SJCRH30 (cell line): ENCODE data around the gene MALT1. TPM values are rescaled to one million over a fixed set of nuclear protein-coding genes. Genes with fewer than 3 reads are reported as not detected.
"Not testable (repeated sequence)": the region's sequence is repeated elsewhere in the genome, so short reads cannot be mapped to it uniquely, and the experiment has no call there.

Experiments used
- DNase-seq, 2 experiments: peaks; one replicate each; pipeline ENCODE4 v3.0.0-alpha.2; 2015 to 2020
- H3K27ac ChIP-seq: fragments of 250-450 bp; sonication (Bioruptor Pico); 2 replicates; pipeline ENCODE4 v1.5.1; 2020; ENCODE audit warnings: mild to moderate bottlenecking, moderate library complexity
- H3K27me3 ChIP-seq: fragments of 250-450 bp; sonication (Bioruptor Pico); 2 replicates; pipeline ENCODE4 v1.5.1; 2020; ENCODE audit warnings: mild to moderate bottlenecking, moderate library complexity
- H3K36me3 ChIP-seq: fragments of 250-450 bp; sonication (Bioruptor Pico); 2 replicates; pipeline ENCODE4 v1.5.1; 2020; ENCODE audit warnings: mild to moderate bottlenecking, moderate library complexity
- H3K4me1 ChIP-seq: fragments of 250-450 bp; sonication (Bioruptor Pico); 2 replicates; pipeline ENCODE4 v1.5.1; 2020; ENCODE audit warnings: mild to moderate bottlenecking, moderate library complexity
- H3K4me3 ChIP-seq: fragments of 250-450 bp; sonication (Bioruptor Pico); 2 replicates; pipeline ENCODE4 v1.5.1; 2020; ENCODE audit warnings: mild to moderate bottlenecking, moderate library complexity
- H3K9me3 ChIP-seq: fragments of 250-450 bp; sonication (Bioruptor Pico); replicated peaks from 2 replicates; pipeline ENCODE4 v1.5.1; 2020; ENCODE audit warnings: mild to moderate bottlenecking, moderate library complexity
- total RNA-seq: library from RNA; depleted of rRNA; stranded (reverse); fragments of >200 nt; shearing (Covaris generic); gene quantifications from 2 replicates; pipeline ENCODE4 v1.2.3, GENCODE V29; 2014

The MALT1 gene
- total RNA-seq, 1 experiment from 2014 or later: 12.2 TPM

DNA sequence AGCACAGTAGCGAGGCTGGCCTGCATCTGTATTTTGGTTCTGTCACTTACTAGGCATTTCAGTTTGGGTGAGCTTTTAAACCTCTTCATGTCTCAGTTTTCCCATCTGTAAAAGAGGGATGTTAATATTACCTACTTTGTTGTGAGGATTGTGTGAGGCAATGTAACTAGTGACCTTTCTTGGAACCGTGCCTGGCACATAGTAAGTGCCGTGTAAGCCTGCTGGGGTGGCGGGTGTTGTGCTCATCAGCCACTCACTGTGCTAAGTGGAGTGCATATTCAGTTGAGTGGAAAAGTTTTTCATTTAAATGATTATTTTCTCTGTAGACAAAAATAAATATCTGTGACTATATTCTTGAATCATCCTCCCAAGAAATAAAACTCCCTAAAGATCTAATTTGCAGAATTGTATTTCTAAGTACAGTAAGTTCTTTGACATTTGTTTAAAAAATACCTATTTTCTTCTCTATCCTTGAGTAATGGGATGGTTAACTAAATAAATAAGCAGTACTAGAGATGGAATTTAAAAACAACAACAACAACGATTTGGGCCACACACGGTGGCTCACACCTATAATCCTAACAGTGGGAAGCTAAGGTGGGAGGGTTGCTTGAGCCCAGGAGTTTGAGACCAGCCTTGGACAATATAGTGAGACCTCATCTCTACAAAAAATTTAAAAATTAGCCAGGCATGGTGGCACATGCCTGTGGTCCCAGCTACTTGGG is 56.7 kb downstream of the MALT1 start:
- Histone ChIP-seq H3K4me3 (no peak overlapping the region), H3K27me3 (no peaks in the 10 kb centered on the region), H3K4me1 (no peaks in the 10 kb centered on the region), H3K9me3 (no peaks in the 10 kb centered on the region), H3K36me3 (no peaks in the 10 kb centered on the region), H3K27ac (no peak overlapping the region)
- DNase-seq: no peak

DNA sequence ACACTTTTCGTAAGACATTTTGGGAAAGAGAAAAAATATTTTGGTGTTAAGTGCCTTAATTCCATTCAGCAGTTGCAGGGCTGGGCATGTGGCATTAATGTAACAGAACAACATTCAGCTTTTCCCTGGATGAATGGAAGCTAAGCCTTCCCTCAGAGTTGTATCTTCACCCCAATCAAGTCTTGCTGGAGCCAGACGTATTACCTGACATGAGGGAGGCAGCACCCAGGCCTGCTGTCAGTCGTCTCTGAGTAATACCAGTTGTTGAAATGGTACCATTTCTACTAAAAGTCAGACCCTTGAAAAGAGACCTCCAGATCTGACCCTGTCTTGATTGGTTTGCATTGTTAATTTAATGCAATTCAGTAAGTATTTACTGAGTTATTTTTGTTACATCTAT is 57.5 kb downstream of the MALT1 start:
- Histone ChIP-seq H3K27ac (no peak overlapping the region), H3K27me3 (no peaks in the 10 kb centered on the region), H3K4me1 (no peaks in the 10 kb centered on the region), H3K4me3 (no peak overlapping the region), H3K36me3 (no peaks in the 10 kb centered on the region), H3K9me3 (no peaks in the 10 kb centered on the region)
- DNase-seq: no peak

DNA sequence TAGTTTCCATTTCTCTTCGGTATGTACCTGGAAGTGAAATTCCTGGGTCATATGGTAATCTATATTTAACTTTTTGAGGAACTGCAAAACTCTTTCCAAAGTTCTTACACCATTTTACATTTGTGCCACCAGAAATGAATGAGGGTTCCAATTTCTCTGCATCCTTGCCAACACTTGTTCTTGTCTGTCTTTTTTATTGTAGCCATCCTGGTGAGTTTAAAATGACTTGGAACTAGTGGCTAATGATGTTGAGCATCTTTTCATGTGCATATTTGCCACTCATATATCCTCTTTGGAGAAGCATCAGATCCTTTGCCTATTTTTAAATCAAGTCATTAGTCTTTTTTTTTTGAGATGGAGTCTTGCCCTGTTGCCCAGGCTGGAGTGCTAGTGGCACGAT is 59.4 kb downstream of the MALT1 start:
- no peak for DNase-seq
- no peaks in the 10 kb centered on the region; the same call in 1 of the 2 replicates for H3K36me3 ChIP-seq
- no peak overlapping the region for H3K27ac ChIP-seq
- H3K4me1 ChIP-seq: no peaks in the 10 kb centered on the region
- H3K27me3 ChIP-seq: no peaks in the 10 kb centered on the region
- no peak overlapping the region for H3K4me3 ChIP-seq
- H3K9me3 ChIP-seq: no peaks in the 10 kb centered on the region

DNA sequence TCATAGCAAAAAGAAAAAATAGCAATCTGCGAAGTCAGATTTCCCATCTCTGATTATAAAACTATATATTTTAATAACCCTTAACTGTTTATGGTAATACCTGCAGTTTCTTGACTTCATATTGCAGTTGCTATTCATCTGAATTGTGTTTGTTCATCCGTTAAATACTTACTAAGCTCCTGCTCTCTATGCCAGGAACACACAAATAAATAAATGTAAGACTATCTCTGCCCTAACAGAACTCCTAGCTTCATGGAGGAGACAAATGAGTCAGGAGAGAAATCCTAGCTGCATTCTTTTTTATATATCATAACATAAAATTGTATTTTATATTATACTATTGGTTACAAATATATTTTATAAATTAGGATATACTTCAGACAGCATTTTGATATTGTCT is 61.2 kb downstream of the MALT1 start:
- no peaks in the 10 kb centered on the region for H3K27me3 ChIP-seq
- H3K4me3 ChIP-seq: no peak overlapping the region
- DNase-seq: no peak
- no peaks in the 10 kb centered on the region; the same call in 1 of the 2 replicates for H3K36me3 ChIP-seq
- no peaks in the 10 kb centered on the region for H3K9me3 ChIP-seq
- no peak overlapping the region for H3K27ac ChIP-seq
- H3K4me1 ChIP-seq: no peaks in the 10 kb centered on the region

DNA sequence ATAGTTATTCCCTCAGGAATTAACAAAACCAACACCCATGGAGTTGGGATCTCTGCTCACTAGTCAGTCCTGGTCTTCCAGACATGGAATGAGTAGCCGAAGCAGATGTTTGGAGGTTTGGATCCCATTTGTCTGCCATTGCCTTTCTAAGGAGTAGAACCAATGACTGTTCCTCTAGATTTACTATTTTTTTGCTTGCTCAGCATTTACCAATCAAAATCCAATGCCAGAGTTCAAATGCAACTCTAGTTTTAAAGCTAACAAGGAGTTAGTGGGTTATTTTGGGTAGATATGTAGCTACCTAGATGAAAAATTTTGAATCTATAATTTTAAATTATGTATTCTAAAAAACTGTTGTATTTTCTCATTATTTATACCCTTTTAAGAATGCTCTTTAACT is 62.6 kb downstream of the MALT1 start:
- H3K27ac ChIP-seq: no peak overlapping the region
- H3K27me3 ChIP-seq: no peaks in the 10 kb centered on the region
- no peak for DNase-seq
- no peaks in the 10 kb centered on the region; the same call in 1 of the 2 replicates for H3K36me3 ChIP-seq
- H3K4me3 ChIP-seq: no peak overlapping the region
- no peaks in the 10 kb centered on the region for H3K4me1 ChIP-seq
- no peaks in the 10 kb centered on the region for H3K9me3 ChIP-seq

DNA sequence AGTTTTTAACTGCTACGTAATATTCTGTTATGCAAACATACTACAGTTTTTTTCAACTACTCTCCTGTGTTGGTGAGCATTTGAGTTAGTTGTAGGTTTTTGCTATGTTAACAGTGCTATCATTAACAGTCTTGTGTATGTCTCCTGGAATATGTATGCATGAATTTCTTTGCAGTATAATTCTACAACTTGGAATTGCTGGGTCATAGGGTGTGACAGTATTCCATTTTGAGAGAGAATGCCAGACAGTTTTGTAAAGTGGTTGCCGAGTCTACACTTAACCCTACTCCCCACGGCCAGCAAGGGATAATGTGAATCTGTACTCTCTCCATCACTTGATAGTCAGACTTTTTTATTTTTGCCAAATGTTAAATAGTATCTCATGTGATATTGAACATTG is 67.1 kb downstream of the MALT1 start:
- Histone ChIP-seq H3K36me3 (peaks cover 2% of the 10 kb centered on the region; the same call in 1 of the 2 replicates), H3K4me3 (no peak overlapping the region), H3K4me1 (no peaks in the 10 kb centered on the region), H3K27me3 (no peaks in the 10 kb centered on the region), H3K9me3 (no peaks in the 10 kb centered on the region), H3K27ac (no peak overlapping the region)
- DNase-seq: no peak

DNA sequence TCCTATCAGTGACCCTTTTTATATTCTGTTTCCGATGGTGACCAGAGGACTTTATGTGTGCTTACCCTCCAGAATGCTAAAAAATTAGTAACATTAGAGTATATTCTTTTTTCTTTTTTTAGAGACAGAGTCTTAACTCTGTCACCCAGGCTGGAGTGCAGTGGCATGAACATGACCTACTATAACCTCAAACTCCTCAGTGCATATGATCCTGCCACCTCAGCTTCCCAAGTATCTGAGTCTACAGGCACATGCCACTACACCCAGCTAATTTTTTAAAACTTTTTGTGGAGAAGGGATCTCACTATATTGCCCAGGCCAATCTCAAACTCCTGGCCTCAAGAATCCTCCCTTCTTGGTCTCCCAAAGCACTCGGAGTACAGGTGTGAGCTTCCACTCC is 74.6 kb downstream of the MALT1 start:
- H3K4me3 ChIP-seq: no peak overlapping the region
- H3K27ac ChIP-seq: no peak overlapping the region
- no peaks in the 10 kb centered on the region for H3K9me3 ChIP-seq
- DNase-seq: no peak
- H3K27me3 ChIP-seq: no peaks in the 10 kb centered on the region
- no peaks in the 10 kb centered on the region for H3K4me1 ChIP-seq
- peaks cover 26% of the 10 kb centered on the region for H3K36me3 ChIP-seq

DNA sequence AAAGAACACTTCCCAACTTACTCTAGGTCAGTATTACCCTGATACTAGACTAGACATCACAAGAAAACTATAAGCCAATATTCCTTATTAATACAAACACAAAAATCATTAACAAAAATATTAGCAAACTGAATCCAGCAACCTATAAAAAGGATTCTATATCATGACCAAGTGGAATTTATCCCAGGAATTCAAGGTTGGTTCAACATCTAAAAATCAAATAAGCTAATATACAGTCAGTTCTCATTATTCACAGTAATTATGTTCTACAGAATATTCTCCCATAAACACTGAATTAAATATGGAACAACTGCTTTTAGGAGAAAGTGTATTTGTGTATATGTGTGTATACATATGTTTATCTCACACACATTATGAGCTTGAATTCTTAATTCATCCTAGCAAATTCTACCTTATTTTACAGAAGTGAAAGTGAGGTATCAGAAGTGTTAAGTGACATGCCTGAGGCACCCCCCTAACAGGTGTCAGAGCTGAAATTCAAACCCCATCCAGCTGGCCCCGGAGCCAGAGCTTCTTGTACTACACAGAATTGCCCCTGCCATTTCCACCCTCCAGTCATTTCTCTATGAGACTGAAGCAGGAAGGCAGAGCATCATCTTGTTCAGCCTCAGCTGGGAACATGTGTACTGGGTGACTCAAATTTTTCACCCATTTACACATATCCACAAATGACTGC is 77.8 kb downstream of the MALT1 start:
- H3K27ac ChIP-seq: no peak overlapping the region
- H3K9me3 ChIP-seq: no peaks in the 10 kb centered on the region
- H3K36me3 ChIP-seq: peaks cover 24% of the 10 kb centered on the region
- no peaks in the 10 kb centered on the region for H3K27me3 ChIP-seq
- H3K4me1 ChIP-seq: no peaks in the 10 kb centered on the region
- no peak for DNase-seq
- no peak overlapping the region for H3K4me3 ChIP-seq

DNA sequence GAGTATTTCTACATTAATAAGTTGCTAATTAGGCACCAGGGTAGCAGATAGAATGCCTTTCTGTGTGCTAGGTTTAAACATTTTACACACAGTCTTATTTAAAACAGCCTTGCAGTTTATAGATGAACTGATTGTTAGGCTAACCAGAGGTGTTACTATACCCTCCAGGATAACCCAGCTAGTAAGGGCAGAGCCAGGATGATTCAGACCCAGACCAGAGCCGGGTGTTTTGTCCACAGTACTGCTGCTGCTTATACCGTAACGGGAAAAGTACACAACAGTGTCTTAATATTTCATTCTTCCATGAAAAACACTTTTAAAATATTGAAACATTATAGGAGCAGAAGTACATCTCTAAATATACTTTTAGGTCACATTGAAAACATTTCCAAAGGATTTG is 82.7 kb downstream of the MALT1 start:
- no peaks in the 10 kb centered on the region for H3K9me3 ChIP-seq
- no peaks in the 10 kb centered on the region for H3K27me3 ChIP-seq
- no peak overlapping the region for H3K4me3 ChIP-seq
- H3K36me3 ChIP-seq: peaks cover 12% of the 10 kb centered on the region; the same call in 1 of the 2 replicates
- no peaks in the 10 kb centered on the region for H3K4me1 ChIP-seq
- no peak for DNase-seq
- no peak overlapping the region for H3K27ac ChIP-seq

DNA sequence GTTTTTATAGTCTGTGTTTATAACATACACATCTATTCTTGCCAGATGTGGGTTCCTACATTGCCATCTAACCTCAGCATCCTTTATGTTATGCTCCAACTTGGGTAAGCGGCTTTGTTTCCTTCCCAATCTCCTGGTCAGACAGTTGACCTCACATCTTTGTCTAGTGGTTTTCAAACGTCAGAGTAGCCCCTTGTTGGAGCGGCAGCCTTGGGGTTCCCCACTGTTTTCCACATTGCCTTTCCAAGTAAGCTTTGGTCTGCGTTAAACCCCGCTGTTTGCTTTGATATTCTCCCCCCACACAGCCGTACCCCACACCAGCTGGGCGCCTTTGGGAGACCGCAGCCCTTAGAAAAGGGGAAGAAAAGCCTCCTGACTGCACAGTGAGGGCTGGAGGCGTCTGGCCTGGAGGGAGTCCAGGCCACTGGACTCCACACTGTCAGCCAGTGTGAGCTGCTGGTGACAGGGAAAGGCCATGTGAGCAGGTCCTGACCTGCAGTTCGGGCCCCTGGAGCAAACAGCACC is 83.3 kb downstream of the MALT1 start:
- H3K27me3 ChIP-seq: no peaks in the 10 kb centered on the region
- no peaks in the 10 kb centered on the region for H3K4me1 ChIP-seq
- no peaks in the 10 kb centered on the region for H3K9me3 ChIP-seq
- peaks cover 7% of the 10 kb centered on the region; the same call in 1 of the 2 replicates for H3K36me3 ChIP-seq
- no peak overlapping the region for H3K27ac ChIP-seq
- H3K4me3 ChIP-seq: no peak overlapping the region
- DNase-seq: no peak

DNA sequence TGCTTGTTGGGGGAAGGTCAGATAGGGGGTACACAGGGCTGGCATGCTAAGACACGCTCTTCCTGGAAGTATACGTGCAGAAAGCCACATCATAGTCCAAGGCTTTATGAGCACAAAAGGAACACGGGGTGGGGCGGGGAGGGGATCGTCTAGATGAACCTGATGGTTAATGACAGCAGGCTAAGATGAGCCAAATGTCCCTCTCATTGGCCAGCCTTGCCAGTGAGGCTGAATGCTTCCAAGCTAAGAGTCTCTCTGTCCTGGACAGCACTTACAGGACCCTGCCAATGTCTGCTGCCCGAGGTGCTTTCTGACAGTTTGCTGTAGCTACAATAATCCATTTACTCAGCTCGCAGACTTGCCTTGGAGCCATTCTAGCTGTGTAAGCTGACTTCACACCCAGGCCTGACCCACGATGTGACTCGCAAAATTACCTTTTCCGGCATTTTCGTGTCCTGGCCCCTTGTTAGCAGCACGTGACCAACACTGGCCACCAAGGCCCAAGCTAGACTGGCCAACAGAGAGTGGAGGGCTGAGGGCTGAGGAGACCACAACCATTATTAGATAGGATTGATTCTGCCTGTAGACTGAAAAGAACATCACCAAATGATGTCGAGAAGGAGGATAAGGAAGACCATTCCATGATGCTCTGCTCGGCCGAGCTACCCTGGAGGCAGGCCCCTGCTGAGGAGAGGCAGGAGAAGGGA is 84.2 kb downstream of the MALT1 start:
- H3K27me3 ChIP-seq: no peaks in the 10 kb centered on the region
- H3K9me3 ChIP-seq: no peaks in the 10 kb centered on the region
- H3K4me3 ChIP-seq: no peak overlapping the region
- H3K36me3 ChIP-seq: no peaks in the 10 kb centered on the region
- no peaks in the 10 kb centered on the region for H3K4me1 ChIP-seq
- no peak for DNase-seq
- no peak overlapping the region for H3K27ac ChIP-seq

DNA sequence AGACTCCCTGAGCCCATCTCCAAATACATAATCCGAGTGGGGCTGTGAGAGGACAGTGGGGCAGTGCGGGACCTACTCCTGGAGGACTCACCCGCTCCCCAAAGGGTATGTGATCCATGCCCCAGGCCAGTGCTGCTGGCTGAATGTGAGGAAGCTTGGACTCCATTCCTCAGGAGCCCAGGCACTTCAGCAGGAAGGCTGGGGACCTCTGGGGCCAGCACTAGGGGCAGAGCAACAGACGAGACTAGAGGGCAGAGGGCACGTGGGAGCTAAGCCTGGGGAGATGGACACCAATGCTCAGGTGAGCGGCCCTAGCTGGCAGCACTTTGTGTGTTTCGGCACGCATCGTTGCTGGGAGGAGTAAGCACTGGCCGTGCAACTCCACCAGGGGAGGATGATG is 84.9 kb downstream of the MALT1 start:
- Histone ChIP-seq H3K4me3 (no peak overlapping the region), H3K27ac (no peak overlapping the region), H3K4me1 (no peaks in the 10 kb centered on the region), H3K36me3 (no peaks in the 10 kb centered on the region), H3K27me3 (no peaks in the 10 kb centered on the region), H3K9me3 (no peaks in the 10 kb centered on the region)
- DNase-seq: no peak

DNA sequence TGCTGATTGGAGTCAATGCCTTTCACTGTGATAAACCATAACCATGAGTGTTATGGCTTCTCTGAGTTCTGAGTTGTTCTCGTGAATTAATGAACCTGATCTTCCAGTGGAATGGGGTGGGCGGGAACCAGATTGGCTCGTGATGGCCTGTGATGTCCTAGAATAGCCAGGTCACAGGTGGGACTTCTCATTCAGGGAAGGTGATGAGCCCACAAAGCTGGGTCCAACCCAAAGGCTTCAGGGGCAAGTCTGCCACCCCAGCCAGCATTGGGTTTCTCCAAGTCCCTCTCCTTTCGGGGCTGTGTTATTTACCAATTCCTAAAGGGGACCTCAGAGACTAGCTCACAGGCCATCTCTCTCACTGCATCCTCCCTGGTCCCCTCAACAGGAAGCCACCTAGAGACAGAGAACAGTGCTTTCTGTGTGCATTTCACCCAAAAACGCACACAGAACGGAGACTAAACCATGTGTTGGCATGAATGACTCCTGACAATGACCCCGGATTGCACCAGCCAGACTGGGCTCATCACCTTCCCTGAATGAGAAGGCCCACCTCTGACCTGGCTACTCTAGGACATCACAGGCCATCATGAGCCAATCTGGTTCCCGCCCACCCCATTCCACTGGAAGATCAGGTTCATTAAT is 85.5 kb downstream of the MALT1 start:
- Histone ChIP-seq H3K27ac (no peak overlapping the region), H3K9me3 (no peaks in the 10 kb centered on the region), H3K4me1 (no peaks in the 10 kb centered on the region)

DNA sequence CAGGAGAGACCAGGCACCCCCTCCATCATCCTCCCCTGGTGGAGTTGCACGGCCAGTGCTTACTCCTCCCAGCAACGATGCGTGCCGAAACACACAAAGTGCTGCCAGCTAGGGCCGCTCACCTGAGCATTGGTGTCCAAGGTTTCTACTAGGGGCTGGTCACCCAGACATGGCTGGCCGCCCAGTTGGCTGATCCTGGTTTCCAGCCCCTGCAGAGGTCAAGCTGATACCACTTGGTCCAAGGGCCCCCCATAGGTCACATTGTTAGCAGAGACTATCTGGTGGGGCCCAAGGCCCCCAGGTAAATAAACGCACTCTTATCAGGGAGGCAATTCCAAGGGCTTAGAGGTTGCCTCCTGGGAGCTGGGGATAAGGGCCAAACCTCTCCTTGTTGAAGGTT is 86.1 kb downstream of the MALT1 start:
- H3K9me3 ChIP-seq, H3K36me3 ChIP-seq, H3K4me3 ChIP-seq, H3K27ac ChIP-seq, DNase-seq, H3K4me1 ChIP-seq, H3K27me3 ChIP-seq: not testable (repeated sequence)

More for the DNA sequence above, 85.5 kb downstream of the MALT1 start:
- H3K27me3 ChIP-seq: no peaks in the 10 kb centered on the region
- DNase-seq: no peak
- H3K4me3 ChIP-seq: no peak overlapping the region
- no peaks in the 10 kb centered on the region for H3K36me3 ChIP-seq

DNA sequence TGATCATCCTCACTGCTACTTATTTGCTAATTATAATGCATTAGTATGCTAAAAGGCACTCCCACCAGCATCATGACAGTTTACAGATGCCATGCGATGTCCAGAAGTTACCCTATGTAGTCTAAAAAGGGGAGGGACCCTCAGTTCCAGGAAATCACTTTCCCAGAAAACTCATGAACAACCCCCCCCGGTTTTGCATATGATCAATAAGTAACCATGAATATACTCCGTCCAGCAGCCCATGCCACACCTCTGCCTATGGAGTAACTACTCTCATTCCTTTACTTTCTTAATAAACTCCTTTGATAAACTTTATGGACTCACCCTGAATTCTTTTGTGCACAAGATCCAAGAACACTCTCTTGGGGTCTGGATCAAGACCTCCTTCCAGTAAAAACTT is 86.8 kb downstream of the MALT1 start:
- Histone ChIP-seq H3K27ac (no peak overlapping the region), H3K9me3 (no peaks in the 10 kb centered on the region), H3K4me3 (no peak overlapping the region), H3K4me1 (no peaks in the 10 kb centered on the region), H3K27me3 (no peaks in the 10 kb centered on the region), H3K36me3 (no peaks in the 10 kb centered on the region)
- DNase-seq: no peak
